Bronchial epithelial cell (primary cell): Measurements from ENCODE around the gene C4orf50. TPM values are rescaled to one million over a fixed set of nuclear protein-coding genes. Genes with fewer than 3 reads are reported as not detected.
"Not testable (repeated sequence)": the region's sequence is repeated elsewhere in the genome, so short reads cannot be mapped to it uniquely, and the experiment has no call there.

Source experiments
- DNase-seq: peaks from one replicate; pipeline ENCODE4 v3.0.0-alpha.2; 2010; ENCODE audit warnings: low read depth
- FAIRE-seq: peaks from 2 replicates; lab custom pipeline; 2011; peaks lifted over from hg19 to GRCh38; lab: Jason Lieb, UNC
- H3K27me3 ChIP-seq: 2 replicates; pipeline ENCODE4 v1.5.1; 2011; ENCODE audit warnings: low read length; ENCODE audit not compliant: control insufficient read depth, insufficient read depth
- H3K36me3 ChIP-seq: 2 replicates; pipeline ENCODE4 v1.5.1; 2011; ENCODE audit warnings: low read length; ENCODE audit not compliant: control insufficient read depth, insufficient read depth
- H3K4me3 ChIP-seq: 2 replicates; pipeline ENCODE4 v1.5.1; 2011; ENCODE audit warnings: mild to moderate bottlenecking, low read depth, low read length, control low read depth
- CTCF ChIP-seq: IDR thresholded peaks from 2 replicates; pipeline ENCODE4 v1.5.1; 2011; ENCODE audit warnings: mild to moderate bottlenecking, moderate library complexity, low read length, control low read depth, inconsistent platforms; ENCODE audit not compliant: insufficient read depth, severe bottlenecking
- total RNA-seq: library from RNA; depleted of rRNA; stranded (reverse); fragments of >200 nt; gene quantifications from 2 replicates; pipeline ENCODE4 v1.2.1, GENCODE V29; 2014

Gene C4orf50
- total RNA-seq, 1 donor from 2014 or later: not detected

- no peak for DNase-seq
- H3K27me3 ChIP-seq: no peaks in the 10 kb centered on the region
- no peak for FAIRE-seq
- TF ChIP-seq CTCF: no peak
- H3K4me3 ChIP-seq: no peak overlapping the region
- no peaks in the 10 kb centered on the region for H3K36me3 ChIP-seq
These were observed 24.1 kb downstream of the C4orf50 start for GRCh38 chr4:5993876-5994811.

- not testable (repeated sequence) for FAIRE-seq, H3K27me3 ChIP-seq, H3K36me3 ChIP-seq, H3K4me3 ChIP-seq, DNase-seq
These were observed 24.9 kb downstream of the C4orf50 start for GRCh38 chr4:5993346-5993745.

GRCh38 chr4:5992828-5993321 lies 25.4 kb downstream of the C4orf50 start:
- H3K27me3 ChIP-seq: no peaks in the 10 kb centered on the region
- no peaks in the 10 kb centered on the region for H3K36me3 ChIP-seq
- no peak for TF ChIP-seq CTCF
- no peak for DNase-seq
- no peak for FAIRE-seq
- no peak overlapping the region for H3K4me3 ChIP-seq

- no peak for TF ChIP-seq CTCF
- no peak for DNase-seq
- H3K36me3 ChIP-seq: no peaks in the 10 kb centered on the region
- no peak for FAIRE-seq
- H3K4me3 ChIP-seq: no peak overlapping the region
- H3K27me3 ChIP-seq: no peaks in the 10 kb centered on the region
These were observed 25.9 kb downstream of the C4orf50 start for GRCh38 chr4:5992171-5992827.

GRCh38 chr4:5991405-5991804 lies 26.8 kb downstream of the C4orf50 start:
- DNase-seq (no peak), FAIRE-seq (no peak)
- Histone ChIP-seq H3K27me3 (no peaks in the 10 kb centered on the region), H3K4me3 (no peak overlapping the region), H3K36me3 (no peaks in the 10 kb centered on the region)
- TF ChIP-seq CTCF: no peak
